Measurements from ENCODE around the gene COPS8.
A peak's percentile ranks its signal among the peaks of the same experiment; 100 is the strongest.

The COPS8 gene

DNA sequence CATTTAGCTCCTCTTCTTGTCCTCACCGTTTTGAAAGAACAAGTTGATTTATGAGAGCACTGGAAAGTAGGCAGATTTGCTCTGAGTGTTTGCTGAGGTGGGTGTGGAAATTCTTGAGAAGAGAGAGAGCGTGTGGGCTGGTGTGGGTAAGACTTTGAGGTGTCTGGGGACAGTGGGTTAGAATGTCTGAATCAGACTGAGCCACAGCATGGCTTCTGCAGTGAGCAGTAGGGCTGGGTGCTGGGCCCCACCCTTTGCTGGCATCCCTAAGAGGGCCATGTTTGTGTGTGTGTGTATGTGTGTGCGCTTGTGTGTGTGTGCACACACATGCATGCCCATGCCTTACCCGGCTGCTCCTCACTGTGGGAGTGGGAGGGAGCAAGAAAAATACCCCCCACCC lies 63.7 kb downstream of the COPS8 start:
- WGBS, 2 donors (ENCODE audit: extremely low coverage in 2 of 2, insufficient read length in 2 of 2, insufficient replicate concordance in 1 of 2), result no CpG with 5 or more reads among the region's 4 CpGs
- H3K4me3 ChIP-seq (ENCODE audit: low read length in 2 of 2), result no peak overlapping the region

More for the DNA sequence above, 63.7 kb downstream of the COPS8 start:
- H3K9ac ChIP-seq (ENCODE audit: low read depth, low read length, poor library complexity), result no peak overlapping the region
- peak overlapping the region; percentile 22 for H2AK5ac ChIP-seq (ENCODE audit: low read depth, low read length)
- no peak overlapping the region for H2BK120ac ChIP-seq (ENCODE audit: low read depth, low read length)
- no peaks in the 10 kb centered on the region for H3K27me3 ChIP-seq (ENCODE audit: control insufficient read depth in 3 of 3, insufficient read depth in 3 of 3, low read depth in 1 of 3, low read length in 3 of 3)
- no peak overlapping the region for H3K18ac ChIP-seq (ENCODE audit: low read length)
- H3K4me2 ChIP-seq (ENCODE audit: insufficient read depth, low read length, poor library complexity, severe bottlenecking), result no peak overlapping the region
- no peak overlapping the region for H2BK15ac ChIP-seq (ENCODE audit: low read length)
- peak overlapping the region; percentile 27 for H3K23ac ChIP-seq (ENCODE audit: low read depth, low read length, poor library complexity)
- no peak for DNase-seq (ENCODE audit: low spot score)
- no peak overlapping the region for H4K8ac ChIP-seq (ENCODE audit: low read depth, low read length)
- no peak overlapping the region for H2AFZ ChIP-seq (ENCODE audit: low read length)
- H3K4ac ChIP-seq (ENCODE audit: low read length), result no peak overlapping the region
- H4K91ac ChIP-seq (ENCODE audit: low read depth, low read length, poor library complexity), result no peak overlapping the region
- H3K4me1 ChIP-seq (ENCODE audit: control insufficient read depth in 2 of 2, insufficient read depth in 1 of 2, low read depth in 1 of 2, low read length in 2 of 2), result peaks cover 0 to 3% of the 10 kb centered on the region in 2 donors
- no peak overlapping the region for H2BK5ac ChIP-seq (ENCODE audit: low read length)
- no peak overlapping the region for H3K27ac ChIP-seq (replicated peaks; ENCODE audit: low read length)
- no peak overlapping the region for H2BK12ac ChIP-seq (ENCODE audit: low read length)
- H3K14ac ChIP-seq (ENCODE audit: low read length), result no peak overlapping the region
- H3K9me3 ChIP-seq (replicated peaks in 1 of 2; ENCODE audit: control insufficient read depth in 2 of 2, insufficient read depth in 1 of 2, low read depth in 1 of 2, low read length in 2 of 2), result peaks cover 6 to 9% of the 10 kb centered on the region in 2 donors
- no peaks in the 10 kb centered on the region for H3K36me3 ChIP-seq (replicated peaks in 1 of 2; ENCODE audit: control insufficient read depth in 2 of 2, insufficient read depth in 2 of 2, low read length in 2 of 2)
- H3K79me1 ChIP-seq (ENCODE audit: low read depth, low read length), result no peaks in the 10 kb centered on the region
